Measurements from ENCODE around the gene AHSA1. TPM values are rescaled to one million over a fixed set of nuclear protein-coding genes. Genes with fewer than 3 reads are reported as not detected.

AHSA1 gene
- polyA plus RNA-seq, 1 donor from 2014 or later: 207 TPM

GRCh38 chr14:77423423-77423822 is 34.5 kb upstream of the AHSA1 start, which contains the start of gene NOXRED1:
TSS of gene NOXRED1 (minus strand) at chr14:77423523. CDS start at chr14:77422889, 634 bp downstream.
- no peaks in the 10 kb centered on the region for H3K27me3 ChIP-seq (ENCODE audit: insufficient read depth, low read depth, low read length)
- H4K20me1 ChIP-seq (ENCODE audit: insufficient read depth): no peaks in the 10 kb centered on the region
- no peak within 1 kb of the TSS for H3K9ac ChIP-seq (ENCODE audit: low read length)
- H3K9me3 ChIP-seq (ENCODE audit: low read length): no peaks in the 10 kb centered on the region
- TF ChIP-seq MXI1 (conservative IDR thresholded peaks at IDR 0.05; ENCODE audit: poor library complexity, severe bottlenecking) (no peak), POLR2AphosphoS5 (IDR thresholded peaks at IDR 0.05) (no peak), EZH2 (IDR thresholded peaks at IDR 0.05; ENCODE audit: borderline replicate concordance, insufficient read depth, low read length, poor library complexity, severe bottlenecking) (no peak), CTCF (IDR thresholded peaks at IDR 0.05; ENCODE audit: poor library complexity, severe bottlenecking) (no peak), REST (IDR thresholded peaks at IDR 0.05; ENCODE audit: borderline replicate concordance) (no peak), EP300 (conservative IDR thresholded peaks at IDR 0.05; ENCODE audit: poor library complexity, severe bottlenecking) (no peak), TAF1 (IDR thresholded peaks at IDR 0.05; ENCODE audit: low read depth) (no peak), SMC3 (conservative IDR thresholded peaks at IDR 0.05; ENCODE audit: poor library complexity) (no peak), RAD21 (conservative IDR thresholded peaks at IDR 0.05) (no peak)
- H3K4me3 ChIP-seq (ENCODE audit: low read length): no peak within 1 kb of the TSS
- H3K79me2 ChIP-seq (replicated peaks; ENCODE audit: insufficient read depth, low read length): no peaks in the 10 kb centered on the region
- H3K4me2 ChIP-seq (ENCODE audit: low read length): no peak within 1 kb of the TSS
- H2AFZ ChIP-seq (ENCODE audit: low read depth, low read length): no peak within 1 kb of the TSS
- H3K27ac ChIP-seq (ENCODE audit: low read length): no peak within 1 kb of the TSS
- peaks cover 15% of the 10 kb centered on the region for H3K36me3 ChIP-seq (ENCODE audit: insufficient read depth, low read length)
- no peaks in the 10 kb centered on the region for H3F3A ChIP-seq (ENCODE audit: insufficient read depth, low read length, poor library complexity, severe bottlenecking)
- H3K9me2 ChIP-seq (ENCODE audit: insufficient read depth, low read length): no peaks in the 10 kb centered on the region

GRCh38 chr14:77424862-77425261 is 33.0 kb upstream of the AHSA1 start:
- Histone ChIP-seq H2AFZ (ENCODE audit: low read depth, low read length) (no peak overlapping the region), H3K27me3 (ENCODE audit: insufficient read depth, low read depth, low read length) (no peaks in the 10 kb centered on the region), H3F3A (ENCODE audit: insufficient read depth, low read length, poor library complexity, severe bottlenecking) (no peaks in the 10 kb centered on the region), H3K27ac (ENCODE audit: low read length) (no peak overlapping the region), H3K4me2 (ENCODE audit: low read length) (no peak overlapping the region), H3K9me3 (ENCODE audit: low read length) (no peaks in the 10 kb centered on the region), H4K20me1 (ENCODE audit: insufficient read depth) (no peaks in the 10 kb centered on the region), H3K9me2 (ENCODE audit: insufficient read depth, low read length) (no peaks in the 10 kb centered on the region), H3K79me2 (replicated peaks; ENCODE audit: insufficient read depth, low read length) (no peaks in the 10 kb centered on the region), H3K4me3 (ENCODE audit: low read length) (no peak overlapping the region), H3K36me3 (ENCODE audit: insufficient read depth, low read length) (peaks cover 19% of the 10 kb centered on the region), H3K9ac (ENCODE audit: low read length) (no peak overlapping the region)
- TF ChIP-seq POLR2AphosphoS5 (IDR thresholded peaks at IDR 0.05): no peak
- TF ChIP-seq REST (IDR thresholded peaks at IDR 0.05; ENCODE audit: borderline replicate concordance): no peak
- no peak for TF ChIP-seq SMC3 (conservative IDR thresholded peaks at IDR 0.05; ENCODE audit: poor library complexity)
- no peak for TF ChIP-seq EZH2 (IDR thresholded peaks at IDR 0.05; ENCODE audit: borderline replicate concordance, insufficient read depth, low read length, poor library complexity, severe bottlenecking)
